Measurements from ENCODE around the gene AGO3. TPM values are rescaled to one million over a fixed set of nuclear protein-coding genes. Genes with fewer than 3 reads are reported as not detected.

Gene AGO3
- total RNA-seq, 1 donor from 2014 or later, result 33.9 TPM

DNA sequence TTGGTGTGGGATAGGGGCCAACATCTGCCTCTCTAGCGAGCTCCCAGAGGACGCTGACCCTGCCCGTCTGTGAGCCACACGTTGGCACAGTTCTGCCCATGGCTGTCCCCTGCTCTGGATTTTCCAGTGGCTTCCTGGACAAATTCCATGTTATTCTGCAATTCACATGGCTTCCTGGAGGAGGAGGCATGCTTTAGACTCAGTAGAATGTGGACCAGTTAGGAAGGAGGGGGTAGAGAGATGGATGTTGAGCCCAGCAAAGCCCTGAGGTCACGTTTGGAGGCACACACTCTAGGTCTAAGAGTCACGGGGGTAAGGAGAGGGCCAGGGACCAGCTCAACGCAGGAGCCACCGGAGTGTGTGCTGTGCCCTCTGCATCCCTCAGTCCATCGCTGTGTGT lies 181.9 kb downstream of the AGO3 start:
- DNase-seq, result no peak
- intact Hi-C loops (cut with DNase I), result no loop called here
- Histone ChIP-seq H3K9me3 (no peaks in the 10 kb centered on the region), H3K4me1 (peaks cover 13% of the 10 kb centered on the region), H3K27me3 (ENCODE audit: low read depth) (no peaks in the 10 kb centered on the region), H3K4me3 (no peak overlapping the region), H3K36me3 (no peaks in the 10 kb centered on the region), H3K27ac (no peak overlapping the region)
- no peak for TF ChIP-seq CTCF (IDR thresholded peaks at IDR 0.05)
- no peak for ATAC-seq

- Histone ChIP-seq H3K27me3 (ENCODE audit: low read depth) (no peaks in the 10 kb centered on the region), H3K27ac (no peak overlapping the region), H3K36me3 (no peaks in the 10 kb centered on the region), H3K4me3 (no peak overlapping the region), H3K4me1 (peaks cover 17% of the 10 kb centered on the region), H3K9me3 (no peaks in the 10 kb centered on the region)
- no peak for DNase-seq
- no peak for ATAC-seq
- TF ChIP-seq CTCF (IDR thresholded peaks at IDR 0.05), result no peak
- intact Hi-C loops (cut with DNase I), result no loop called here
Observed at GRCh38 chr1:36114371-36114770, 183.5 kb downstream of the AGO3 start.

GRCh38 chr1:36115200-36115669 lies 184.3 kb downstream of the AGO3 start:
- Histone ChIP-seq H3K9me3 (no peaks in the 10 kb centered on the region), H3K27me3 (ENCODE audit: low read depth) (no peaks in the 10 kb centered on the region), H3K4me1 (peaks cover 19% of the 10 kb centered on the region), H3K27ac (peak overlapping the region; percentile 36), H3K4me3 (no peak overlapping the region), H3K36me3 (no peaks in the 10 kb centered on the region)
- DNase-seq, result no peak
- no peak for TF ChIP-seq CTCF (IDR thresholded peaks at IDR 0.05)
- intact Hi-C loops (cut with DNase I), result no loop called here
- peak; percentile 8 to 50 for ATAC-seq

DNA sequence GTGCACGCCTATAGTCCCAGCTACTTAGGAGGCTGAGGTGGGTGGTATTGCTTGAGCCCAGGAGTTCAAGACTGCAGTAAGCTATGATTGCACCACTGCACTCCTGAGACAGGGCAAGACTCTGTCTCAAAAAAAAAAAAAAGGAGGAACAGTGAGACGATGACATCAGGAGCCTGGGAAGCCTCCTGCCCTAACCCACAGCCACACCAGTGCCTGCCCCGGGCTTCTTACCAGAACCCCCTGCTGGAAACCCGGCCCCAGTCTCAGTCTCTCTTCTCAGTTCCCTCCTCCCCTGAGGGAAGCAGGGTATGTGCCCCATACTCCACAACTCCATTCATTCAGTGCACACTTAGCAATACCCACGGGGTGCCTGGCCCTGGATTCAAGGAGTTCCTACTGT lies 185.0 kb downstream of the AGO3 start:
- H3K4me1 ChIP-seq, result peaks cover 19% of the 10 kb centered on the region
- H3K27me3 ChIP-seq (ENCODE audit: low read depth), result no peaks in the 10 kb centered on the region
- intact Hi-C loops (cut with DNase I), result no loop called here

DNA sequence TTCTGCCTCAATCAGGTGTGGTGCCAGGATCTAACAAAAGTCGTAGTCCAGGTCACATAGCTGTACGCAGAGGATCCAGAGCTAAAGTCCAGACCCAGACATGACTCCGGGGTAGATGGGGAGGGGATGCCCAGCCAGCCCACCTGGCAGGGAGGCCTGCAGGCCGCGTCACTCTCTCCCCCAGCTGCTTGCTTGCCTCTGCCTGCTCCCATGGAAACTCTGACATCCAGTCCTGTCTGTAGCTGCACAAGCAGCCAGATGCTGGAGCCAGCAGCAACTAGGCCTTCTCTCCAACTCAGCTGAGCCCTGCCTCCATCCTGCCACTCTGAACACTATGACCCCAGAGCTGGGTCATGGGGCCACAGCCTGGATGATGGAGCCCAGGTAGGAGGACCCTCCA lies 186.0 kb downstream of the AGO3 start:
- Histone ChIP-seq H3K27ac (no peak overlapping the region), H3K4me1 (peaks cover 19% of the 10 kb centered on the region)
- intact Hi-C loops (cut with DNase I), result no loop called here

More for the DNA sequence above, 185.0 kb downstream of the AGO3 start:
- DNase-seq, result no peak
- peak in 1 of 2 donors; percentile 34 for ATAC-seq
- no peaks in the 10 kb centered on the region for H3K9me3 ChIP-seq
- TF ChIP-seq CTCF (IDR thresholded peaks at IDR 0.05), result no peak
- H3K4me3 ChIP-seq, result no peak overlapping the region
- H3K27ac ChIP-seq, result no peak overlapping the region
- H3K36me3 ChIP-seq, result no peaks in the 10 kb centered on the region

More for the DNA sequence above, 186.0 kb downstream of the AGO3 start:
- H3K27me3 ChIP-seq (ENCODE audit: low read depth), result no peaks in the 10 kb centered on the region
- no peak for DNase-seq
- TF ChIP-seq CTCF (IDR thresholded peaks at IDR 0.05), result no peak
- H3K9me3 ChIP-seq, result no peaks in the 10 kb centered on the region
- no peak overlapping the region for H3K4me3 ChIP-seq
- no peak for ATAC-seq
- H3K36me3 ChIP-seq, result no peaks in the 10 kb centered on the region

Measured in lower lobe of right lung (tissue), 2 donors.